ENCODE measurements around the gene PKLR.

DNA sequence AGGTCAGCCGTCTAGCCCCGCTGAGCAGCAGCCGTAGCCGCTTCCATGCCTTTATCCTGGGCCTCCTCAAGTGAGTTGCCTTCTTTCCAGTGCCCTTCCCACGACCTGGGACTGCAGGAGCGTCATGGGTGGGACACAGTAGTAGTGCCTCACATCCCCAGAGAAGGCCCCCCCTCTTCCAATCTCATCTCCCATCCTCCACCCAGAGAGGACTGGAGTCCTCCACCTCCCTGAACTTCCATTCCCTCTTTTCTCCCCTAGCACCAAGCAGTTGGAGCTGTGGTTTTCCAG, 24.3 kb upstream of the PKLR start:
- TF ChIP-seq, protein P1, sequence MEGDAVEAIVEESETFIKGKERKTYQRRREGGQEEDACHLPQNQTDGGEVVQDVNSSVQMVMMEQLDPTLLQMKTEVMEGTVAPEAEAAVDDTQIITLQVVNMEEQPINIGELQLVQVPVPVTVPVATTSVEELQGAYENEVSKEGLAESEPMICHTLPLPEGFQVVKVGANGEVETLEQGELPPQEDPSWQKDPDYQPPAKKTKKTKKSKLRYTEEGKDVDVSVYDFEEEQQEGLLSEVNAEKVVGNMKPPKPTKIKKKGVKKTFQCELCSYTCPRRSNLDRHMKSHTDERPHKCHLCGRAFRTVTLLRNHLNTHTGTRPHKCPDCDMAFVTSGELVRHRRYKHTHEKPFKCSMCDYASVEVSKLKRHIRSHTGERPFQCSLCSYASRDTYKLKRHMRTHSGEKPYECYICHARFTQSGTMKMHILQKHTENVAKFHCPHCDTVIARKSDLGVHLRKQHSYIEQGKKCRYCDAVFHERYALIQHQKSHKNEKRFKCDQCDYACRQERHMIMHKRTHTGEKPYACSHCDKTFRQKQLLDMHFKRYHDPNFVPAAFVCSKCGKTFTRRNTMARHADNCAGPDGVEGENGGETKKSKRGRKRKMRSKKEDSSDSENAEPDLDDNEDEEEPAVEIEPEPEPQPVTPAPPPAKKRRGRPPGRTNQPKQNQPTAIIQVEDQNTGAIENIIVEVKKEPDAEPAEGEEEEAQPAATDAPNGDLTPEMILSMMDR (IDR thresholded peaks at IDR 0.05 in 2 of 3, conservative IDR thresholded peaks at IDR 0.05 in 1 of 3; ENCODE audit: borderline replicate concordance in 1 of 3, insufficient read depth in 1 of 3, low read depth in 2 of 3, low read length in 2 of 3), result no peak
- TF ChIP-seq CEBPB (IDR thresholded peaks at IDR 0.05; ENCODE audit: low read depth), result no peak
- no peak for TF ChIP-seq TCF7L2 (IDR thresholded peaks at IDR 0.05; ENCODE audit: borderline replicate concordance, extremely low read depth, insufficient read depth, insufficient read length)
- TF ChIP-seq POLR2AphosphoS5 (IDR thresholded peaks at IDR 0.05; ENCODE audit: low read depth, low read length), result no peak
- no peak for TF ChIP-seq EZH2 (IDR thresholded peaks at IDR 0.05)
- no peak for TF ChIP-seq SRF (IDR thresholded peaks at IDR 0.05; ENCODE audit: low read depth)
